Subcutaneous adipose tissue (tissue), 4 donors: ENCODE data around the gene EVC2. TPM values are rescaled to one million over a fixed set of nuclear protein-coding genes. Genes with fewer than 3 reads are reported as not detected.

Source experiments
- CTCF ChIP-seq: fragments of 450-650 bp; IDR thresholded peaks from one replicate; pipeline ENCODE4 v1.5.1; 2016; ENCODE audit warnings: low read depth, mild to moderate bottlenecking, control low read depth, antibody characterized with exemption, moderate library complexity
- total RNA-seq, 4 donors: library from RNA; depleted of rRNA; stranded (reverse); fragments of >200 nt; gene quantifications; one replicate each; pipeline ENCODE4 v1.1.0, GENCODE V29; 2016

The EVC2 gene
- total RNA-seq, 4 donors from 2014 or later = 8.2 to 23.1 (median 13.7) TPM

DNA sequence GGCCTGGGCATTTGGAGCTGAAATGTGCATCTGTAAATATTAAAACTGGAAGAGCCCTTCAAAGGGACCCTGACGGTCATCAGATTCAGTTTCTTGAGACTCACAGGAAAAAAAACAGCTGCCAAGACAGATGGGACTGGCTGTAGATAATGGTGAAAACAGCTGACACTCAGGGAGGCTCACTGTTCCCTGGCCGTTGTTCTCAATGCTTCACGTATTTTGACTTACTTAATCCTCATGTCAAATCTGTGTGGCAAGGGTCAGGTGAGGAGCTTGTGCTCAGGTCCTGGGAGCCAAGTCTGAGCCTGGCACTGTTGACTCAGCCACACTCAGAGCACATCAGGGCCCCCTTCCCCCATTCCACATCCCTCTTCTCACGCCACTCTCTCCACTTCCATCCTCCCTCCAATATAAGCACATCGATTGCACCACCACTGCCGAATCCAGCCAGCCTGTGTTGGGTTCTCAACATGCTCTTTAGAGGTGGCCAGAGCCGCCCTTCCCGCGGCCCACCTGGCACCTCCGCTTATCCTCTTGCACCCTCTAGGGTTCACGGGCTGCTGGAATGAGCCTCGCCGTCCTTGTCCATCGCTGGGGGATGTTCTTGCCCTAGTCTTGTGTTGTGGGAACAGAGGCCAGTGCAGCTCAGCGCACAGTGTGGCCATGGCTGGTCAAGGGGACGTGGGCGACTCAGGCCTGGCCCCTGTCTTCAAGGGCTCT lies 42.7 kb upstream of the EVC2 start:
- TF ChIP-seq CTCF = no peak

DNA sequence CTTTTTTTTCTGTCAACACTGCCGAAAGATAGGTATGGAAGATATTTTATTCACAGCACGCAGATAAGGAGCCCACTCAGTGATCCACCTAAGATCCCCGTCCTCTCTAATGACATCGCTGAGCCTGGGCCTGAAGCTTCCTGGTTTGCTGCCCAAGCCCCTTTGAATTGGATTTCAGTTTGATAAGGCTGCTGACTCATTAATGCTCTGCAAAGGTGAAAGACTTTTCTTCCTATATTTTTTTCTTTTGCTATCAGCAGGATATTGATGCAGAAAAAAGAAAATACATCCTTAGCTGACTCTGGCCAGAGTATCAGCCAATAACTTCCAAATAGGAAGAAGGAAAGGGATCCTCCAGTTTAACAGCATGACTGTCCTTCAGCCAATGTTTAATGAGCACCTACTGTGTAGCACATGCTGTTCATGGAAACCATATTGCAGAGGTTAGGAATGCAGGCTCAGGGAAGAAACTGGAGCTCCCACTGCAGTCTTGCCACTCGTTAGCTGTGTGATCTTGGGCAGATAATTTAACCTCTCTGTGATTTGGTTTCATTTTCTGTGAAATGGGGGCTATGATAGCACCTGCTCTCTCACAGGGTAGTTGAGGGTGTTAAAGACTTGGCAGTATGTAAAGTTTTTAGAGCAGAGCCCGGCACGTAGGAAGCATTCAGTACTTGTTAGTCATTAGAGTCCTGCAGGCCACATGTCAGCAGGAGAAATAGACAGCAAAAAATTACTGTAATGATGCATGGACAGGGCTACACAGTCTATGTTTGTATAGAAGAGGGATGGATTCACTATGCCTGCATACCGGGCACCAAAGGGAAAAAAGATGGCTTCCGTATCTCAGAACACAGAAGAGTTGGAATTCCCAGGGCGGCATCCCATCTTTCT lies 41.9 kb upstream of the EVC2 start:
- TF ChIP-seq CTCF = no peak

DNA sequence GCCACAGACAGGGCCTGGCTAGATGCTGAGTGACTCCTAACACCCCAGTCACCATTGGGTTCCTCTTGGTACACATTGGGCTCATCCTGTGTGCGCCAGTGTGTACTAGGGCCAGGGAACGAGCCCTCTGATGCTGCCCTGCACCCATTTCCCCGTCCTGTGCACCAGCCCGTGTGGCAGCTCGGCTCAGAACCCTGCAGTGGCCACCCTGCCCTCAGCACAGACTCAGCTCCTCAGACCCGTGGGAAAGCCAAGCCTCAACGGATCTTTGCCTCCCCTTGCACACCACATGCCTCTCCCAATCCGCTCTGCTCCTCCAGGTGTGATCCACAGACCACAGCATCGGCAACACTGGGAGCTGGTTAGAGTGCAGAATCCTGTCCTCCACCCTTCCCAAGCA lies 41.2 kb upstream of the EVC2 start:
- no peak for TF ChIP-seq CTCF

DNA sequence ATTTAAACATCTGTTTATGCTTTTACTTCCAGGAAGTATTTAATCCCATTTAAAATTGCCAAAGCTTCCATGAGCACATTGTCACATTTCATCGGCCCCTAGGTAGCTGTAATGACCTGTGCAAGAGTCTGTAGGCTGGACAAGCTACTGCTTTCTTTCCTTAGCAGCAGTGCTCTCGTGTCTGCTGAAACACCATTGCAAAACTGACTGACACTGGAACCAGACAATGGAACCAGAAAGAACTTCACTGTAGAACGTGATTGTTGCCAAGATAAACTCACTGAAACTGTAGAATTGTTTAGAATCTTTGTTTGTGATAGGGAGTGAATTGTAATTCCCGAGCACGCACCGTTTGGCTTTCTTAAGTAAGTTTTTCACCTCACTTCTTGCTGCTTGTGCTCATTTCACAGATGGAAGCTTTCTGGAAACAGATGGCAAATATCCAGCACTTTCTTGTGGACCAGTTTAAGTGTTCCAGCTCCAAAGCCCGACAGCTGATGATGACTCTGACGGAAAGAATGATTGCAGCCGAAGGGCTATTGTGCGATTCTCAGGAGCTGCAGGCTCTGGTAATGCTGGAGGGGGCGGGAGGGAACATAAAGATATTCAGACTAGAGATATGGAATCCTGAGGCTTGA lies 39.5 kb upstream of the EVC2 start:
- TF ChIP-seq CTCF = no peak

GRCh38 chr4:5746829-5747737 lies 38.7 kb upstream of the EVC2 start:
- no peak for TF ChIP-seq CTCF

DNA sequence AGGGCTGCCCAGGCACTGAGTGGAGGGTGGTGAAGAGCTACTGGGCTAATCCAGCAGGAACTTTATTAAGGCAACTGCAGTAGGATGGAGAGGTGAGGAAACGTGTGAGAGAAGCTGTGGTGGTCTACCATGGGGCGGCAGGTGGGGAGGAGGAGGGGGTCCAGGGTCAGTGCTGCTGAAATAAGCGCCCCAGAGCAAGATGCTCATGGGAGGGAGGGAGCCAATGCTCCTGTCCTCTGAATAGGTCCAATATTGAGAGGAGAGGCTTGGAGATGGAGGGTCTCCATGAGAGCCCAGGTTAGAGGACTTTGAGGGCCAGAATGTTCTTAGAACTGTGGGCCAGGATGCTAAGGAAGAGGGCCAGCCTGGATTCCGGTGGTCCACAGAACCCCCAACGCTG lies 37.9 kb upstream of the EVC2 start:
- TF ChIP-seq CTCF = no peak
